ENCODE results near the gene MRPS9. TPM values are rescaled to one million over a fixed set of nuclear protein-coding genes. Genes with fewer than 3 reads are reported as not detected.

MRPS9 gene
- total and polyA plus RNA-seq, 2 of the 13 experiments (the other 11 are each of a cell fraction or from before 2014, with no cell fraction given): 31.2 to 91.8 TPM

DNA sequence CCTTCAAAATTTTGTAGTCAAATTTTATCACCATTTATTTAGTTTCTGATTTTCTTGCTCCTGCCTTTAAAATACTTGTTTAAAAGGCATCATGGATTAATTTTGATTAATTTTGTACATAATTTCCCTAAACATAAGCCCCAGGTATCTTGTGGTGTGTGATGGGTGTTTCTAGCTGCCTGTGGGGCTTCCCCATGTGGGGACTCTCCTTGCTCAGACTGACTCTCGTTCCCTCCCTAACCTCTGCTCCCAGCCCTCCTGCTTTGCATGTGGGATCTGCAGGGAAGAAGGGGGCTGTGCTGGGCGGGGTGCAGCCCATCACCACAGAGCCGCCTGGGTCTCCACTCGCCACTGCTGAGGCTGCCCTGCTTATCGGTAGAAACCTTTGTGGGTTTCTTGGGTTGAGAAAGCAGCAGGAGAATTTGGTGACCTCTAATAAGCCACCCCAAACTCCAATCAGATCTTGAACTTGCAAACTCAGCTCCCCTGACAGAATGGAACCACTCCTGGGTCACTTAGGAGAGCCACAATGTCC lies 72.5 kb downstream of the MRPS9 start:
- Histone ChIP-seq H3K4me3 (replicated peaks in 1 of 3; ENCODE audit: insufficient read depth in 1 of 3, low read depth in 2 of 3, low read length in 3 of 3) (no peak overlapping the region), H3K4me1 (ENCODE audit: insufficient read depth, low read length) (no peaks in the 10 kb centered on the region), H3K9me3 (ENCODE audit: low read length) (no peaks in the 10 kb centered on the region), H3K27ac (ENCODE audit: extremely low read length, insufficient read depth, low read length) (no peak overlapping the region), H3K9ac (ENCODE audit: insufficient read depth, low read depth, low read length) (no peak overlapping the region), H2AFZ (ENCODE audit: low read length) (no peak overlapping the region), H3K27me3 (ENCODE audit: control insufficient read depth in 1 of 2, insufficient read depth in 2 of 2, low read length in 2 of 2) (no peaks in the 10 kb centered on the region), H3K36me3 (replicated peaks in 1 of 2; ENCODE audit: control insufficient read depth in 1 of 2, insufficient read depth in 2 of 2, low read length in 2 of 2) (no peaks in the 10 kb centered on the region), H3K4me2 (ENCODE audit: low read depth, low read length) (no peak overlapping the region), H3K79me2 (ENCODE audit: insufficient read depth, low read length) (no peaks in the 10 kb centered on the region), H4K20me1 (ENCODE audit: insufficient read depth, low read length) (no peaks in the 10 kb centered on the region)
- ChIA-PET CTCF (ENCODE audit: low intra/inter-chr PET ratio, low total read pairs) (no interaction called here), POLR2A (no interaction called here)
- WGBS (ENCODE audit: low lambda C conversion rate): 68% methylated on average over 5 of the region's 5 CpGs
- no TSS peak for BruUV-seq (replicated peaks)
- DNase-seq (ENCODE audit: low spot score) (no peak), ATAC-seq (no peak), FAIRE-seq (no peak)
- in situ Hi-C loops (cut with HindIII; ENCODE audit: extremely low pct_ligation_motif_present, low pct_unique_long_range_greater_than_20kb) (loop anchor here (5.0 kb wide), 1 partner anchor 127 kb away; no protein-coding TSS in a partner anchor), intact Hi-C loops (cut with micrococcal nuclease; ENCODE audit: unreplicated experiment) (no loop called here)
- TF ChIP-seq TP53 (CRISPR knock-in tag; conservative IDR thresholded peaks at IDR 0.05) (no peak), AGO1 (IDR thresholded peaks at IDR 0.05; ENCODE audit: low read depth, low read length, poor library complexity, severe bottlenecking) (no peak), SYNCRIP (IDR thresholded peaks at IDR 0.05; ENCODE audit: insufficient read depth, low read depth, low read length) (no peak), ZFP90 (CRISPR knock-in tag; IDR thresholded peaks at IDR 0.05; ENCODE audit: borderline replicate concordance) (no peak), ZNF136 (CRISPR knock-in tag; IDR thresholded peaks at IDR 0.05; ENCODE audit: low read depth) (no peak), NFE2L2 (IDR thresholded peaks at IDR 0.05; ENCODE audit: low read length) (no peak), NFE2L1 (CRISPR knock-in tag; IDR thresholded peaks at IDR 0.05; ENCODE audit: borderline replicate concordance) (no peak), ZNF350 (CRISPR knock-in tag; IDR thresholded peaks at IDR 0.05; ENCODE audit: borderline replicate concordance, low read depth) (no peak), ZNF382 (CRISPR knock-in tag; IDR thresholded peaks at IDR 0.05; ENCODE audit: borderline replicate concordance) (no peak), ARID2 (CRISPR knock-in tag; IDR thresholded peaks at IDR 0.05; ENCODE audit: borderline replicate concordance) (no peak), CHD4 (IDR thresholded peaks at IDR 0.05; ENCODE audit: borderline replicate concordance, low read length) (no peak), SCMH1 (CRISPR knock-in tag; IDR thresholded peaks at IDR 0.05; ENCODE audit: borderline replicate concordance) (no peak), ZMAT3 (CRISPR knock-in tag; conservative IDR thresholded peaks at IDR 0.05) (no peak), IKZF1 (IDR thresholded peaks at IDR 0.05) (no peak), CAMTA2 (CRISPR knock-in tag; IDR thresholded peaks at IDR 0.05; ENCODE audit: borderline replicate concordance) (no peak), HNRNPK (IDR thresholded peaks at IDR 0.05; ENCODE audit: low read depth, low read length, poor library complexity, severe bottlenecking) (no peak)
- TF ChIP-seq, protein P1, sequence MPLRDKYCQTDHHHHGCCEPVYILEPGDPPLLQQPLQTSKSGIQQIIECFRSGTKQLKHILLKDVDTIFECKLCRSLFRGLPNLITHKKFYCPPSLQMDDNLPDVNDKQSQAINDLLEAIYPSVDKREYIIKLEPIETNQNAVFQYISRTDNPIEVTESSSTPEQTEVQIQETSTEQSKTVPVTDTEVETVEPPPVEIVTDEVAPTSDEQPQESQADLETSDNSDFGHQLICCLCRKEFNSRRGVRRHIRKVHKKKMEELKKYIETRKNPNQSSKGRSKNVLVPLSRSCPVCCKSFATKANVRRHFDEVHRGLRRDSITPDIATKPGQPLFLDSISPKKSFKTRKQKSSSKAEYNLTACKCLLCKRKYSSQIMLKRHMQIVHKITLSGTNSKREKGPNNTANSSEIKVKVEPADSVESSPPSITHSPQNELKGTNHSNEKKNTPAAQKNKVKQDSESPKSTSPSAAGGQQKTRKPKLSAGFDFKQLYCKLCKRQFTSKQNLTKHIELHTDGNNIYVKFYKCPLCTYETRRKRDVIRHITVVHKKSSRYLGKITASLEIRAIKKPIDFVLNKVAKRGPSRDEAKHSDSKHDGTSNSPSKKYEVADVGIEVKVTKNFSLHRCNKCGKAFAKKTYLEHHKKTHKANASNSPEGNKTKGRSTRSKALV (CRISPR knock-in tag; IDR thresholded peaks at IDR 0.05): no peak
- TF ChIP-seq, protein P2, sequence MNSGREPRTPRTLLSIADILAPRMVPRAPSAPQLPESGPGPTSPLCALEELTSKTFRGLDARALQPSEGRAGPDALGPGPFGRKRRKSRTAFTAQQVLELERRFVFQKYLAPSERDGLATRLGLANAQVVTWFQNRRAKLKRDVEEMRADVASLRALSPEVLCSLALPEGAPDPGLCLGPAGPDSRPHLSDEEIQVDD (CRISPR knock-in tag; IDR thresholded peaks at IDR 0.05; ENCODE audit: borderline replicate concordance): no peak
- TF ChIP-seq, protein P3, sequence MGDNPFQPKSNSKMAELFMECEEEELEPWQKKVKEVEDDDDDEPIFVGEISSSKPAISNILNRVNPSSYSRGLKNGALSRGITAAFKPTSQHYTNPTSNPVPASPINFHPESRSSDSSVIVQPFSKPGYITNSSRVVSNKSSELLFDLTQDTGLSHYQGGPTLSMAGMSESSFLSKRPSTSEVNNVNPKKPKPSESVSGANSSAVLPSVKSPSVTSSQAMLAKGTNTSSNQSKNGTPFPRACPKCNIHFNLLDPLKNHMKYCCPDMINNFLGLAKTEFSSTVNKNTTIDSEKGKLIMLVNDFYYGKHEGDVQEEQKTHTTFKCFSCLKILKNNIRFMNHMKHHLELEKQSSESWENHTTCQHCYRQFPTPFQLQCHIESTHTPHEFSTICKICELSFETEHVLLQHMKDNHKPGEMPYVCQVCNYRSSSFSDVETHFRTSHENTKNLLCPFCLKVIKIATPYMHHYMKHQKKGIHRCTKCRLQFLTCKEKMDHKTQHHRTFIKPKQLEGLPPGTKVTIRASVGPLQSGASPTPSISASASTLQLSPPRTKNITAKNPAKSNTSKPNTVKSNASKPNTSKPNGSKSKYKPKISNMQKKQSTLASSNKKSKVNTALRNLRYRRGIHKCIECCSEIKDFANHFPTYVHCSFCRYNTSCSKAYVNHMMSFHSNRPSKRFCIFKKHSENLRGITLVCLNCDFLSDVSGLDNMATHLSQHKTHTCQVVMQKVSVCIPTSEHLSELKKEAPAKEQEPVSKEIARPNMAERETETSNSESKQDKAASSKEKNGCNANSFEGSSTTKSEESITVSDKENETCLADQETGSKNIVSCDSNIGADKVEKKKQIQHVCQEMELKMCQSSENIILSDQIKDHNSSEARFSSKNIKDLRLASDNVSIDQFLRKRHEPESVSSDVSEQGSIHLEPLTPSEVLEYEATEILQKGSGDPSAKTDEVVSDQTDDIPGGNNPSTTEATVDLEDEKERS (CRISPR knock-in tag; IDR thresholded peaks at IDR 0.05): no peak

All from HepG2 (cell line).